Coronary artery (tissue), 2 donors: ENCODE measurements around the gene NKX2-3.

Experiments
- DNase-seq: peaks from one replicate; pipeline ENCODE4 v3.0.0-alpha.2; 2017; ENCODE audit warnings: low spot score
- H3K27ac ChIP-seq, 2 donors: fragments of 200-600 bp; sonication (generic); one replicate each; pipeline ENCODE4 v1.5.1; 2016 to 2019
- H3K4me3 ChIP-seq: fragments of 200-600 bp; sonication (generic); 2 replicates; pipeline ENCODE4 v1.5.1; 2016; ENCODE audit warnings: mild to moderate bottlenecking, moderate library complexity
- TF ChIP-seq, protein P1 (sequence below): fragments of 200-600 bp; sonication (generic); IDR thresholded peaks from one replicate; pipeline ENCODE4 v1.5.1; 2019; ENCODE audit warnings: antibody characterized with exemption

The NKX2-3 gene

DNA sequence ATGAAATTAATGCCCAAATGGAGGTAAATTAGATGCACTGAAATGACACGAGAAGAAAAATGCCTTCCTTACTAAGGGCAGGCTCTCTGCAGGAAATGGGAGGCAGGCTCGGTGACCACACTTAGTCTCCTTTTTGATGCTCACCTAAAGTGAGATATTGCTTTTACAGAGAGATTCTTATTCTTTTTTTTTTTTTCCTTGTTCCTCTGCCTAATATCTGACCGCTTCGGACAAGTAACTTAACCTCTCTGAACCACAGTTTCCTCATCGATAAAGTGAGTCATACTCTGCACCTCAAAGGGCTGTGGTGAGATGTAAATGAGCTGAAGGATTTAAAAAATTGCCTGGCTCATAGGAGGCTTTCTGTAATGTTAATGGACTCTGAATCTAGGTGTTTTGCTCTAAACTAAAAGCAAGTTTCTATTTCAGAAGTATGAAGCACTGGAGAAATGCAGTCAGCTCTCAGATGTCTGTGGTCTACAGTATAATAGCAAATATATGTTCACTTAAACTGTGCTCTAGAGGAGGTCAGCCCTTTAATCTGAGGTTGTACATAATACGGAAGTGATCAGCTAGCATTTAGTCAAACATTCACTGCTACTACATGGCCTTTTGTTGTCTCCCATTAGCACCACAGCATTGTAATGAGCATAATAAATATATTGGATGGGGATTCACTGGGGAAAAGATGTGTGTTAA, 23.2 kb downstream of the NKX2-3 start:
- Histone ChIP-seq H3K27ac (no peak overlapping the region), H3K4me3 (no peak overlapping the region)
- TF ChIP-seq, protein P1, sequence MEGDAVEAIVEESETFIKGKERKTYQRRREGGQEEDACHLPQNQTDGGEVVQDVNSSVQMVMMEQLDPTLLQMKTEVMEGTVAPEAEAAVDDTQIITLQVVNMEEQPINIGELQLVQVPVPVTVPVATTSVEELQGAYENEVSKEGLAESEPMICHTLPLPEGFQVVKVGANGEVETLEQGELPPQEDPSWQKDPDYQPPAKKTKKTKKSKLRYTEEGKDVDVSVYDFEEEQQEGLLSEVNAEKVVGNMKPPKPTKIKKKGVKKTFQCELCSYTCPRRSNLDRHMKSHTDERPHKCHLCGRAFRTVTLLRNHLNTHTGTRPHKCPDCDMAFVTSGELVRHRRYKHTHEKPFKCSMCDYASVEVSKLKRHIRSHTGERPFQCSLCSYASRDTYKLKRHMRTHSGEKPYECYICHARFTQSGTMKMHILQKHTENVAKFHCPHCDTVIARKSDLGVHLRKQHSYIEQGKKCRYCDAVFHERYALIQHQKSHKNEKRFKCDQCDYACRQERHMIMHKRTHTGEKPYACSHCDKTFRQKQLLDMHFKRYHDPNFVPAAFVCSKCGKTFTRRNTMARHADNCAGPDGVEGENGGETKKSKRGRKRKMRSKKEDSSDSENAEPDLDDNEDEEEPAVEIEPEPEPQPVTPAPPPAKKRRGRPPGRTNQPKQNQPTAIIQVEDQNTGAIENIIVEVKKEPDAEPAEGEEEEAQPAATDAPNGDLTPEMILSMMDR, result no peak
- DNase-seq, result no peak

DNA sequence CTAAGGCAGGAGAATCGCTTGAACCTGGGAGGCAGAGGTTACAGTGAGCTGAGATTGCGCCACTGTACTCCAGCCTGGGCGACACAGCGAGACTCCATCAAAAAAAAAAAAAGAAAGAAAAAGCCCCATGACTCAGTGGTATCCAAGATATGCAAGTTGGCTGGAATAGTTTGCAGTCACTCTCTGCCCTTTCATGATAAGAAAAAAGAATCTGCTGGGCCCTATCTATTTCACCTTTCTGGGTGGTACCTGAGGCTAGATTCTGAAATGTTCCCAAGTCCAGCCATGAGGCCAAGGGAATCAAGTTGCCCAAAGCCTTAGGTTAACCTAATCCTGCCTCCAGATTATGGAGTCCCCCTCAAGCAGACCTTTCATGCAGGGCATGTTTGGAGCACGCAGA, 24.3 kb downstream of the NKX2-3 start:
- H3K4me3 ChIP-seq, result no peak overlapping the region
- DNase-seq, result no peak
- TF ChIP-seq, protein P1, result no peak
- H3K27ac ChIP-seq, result no peak overlapping the region

DNA sequence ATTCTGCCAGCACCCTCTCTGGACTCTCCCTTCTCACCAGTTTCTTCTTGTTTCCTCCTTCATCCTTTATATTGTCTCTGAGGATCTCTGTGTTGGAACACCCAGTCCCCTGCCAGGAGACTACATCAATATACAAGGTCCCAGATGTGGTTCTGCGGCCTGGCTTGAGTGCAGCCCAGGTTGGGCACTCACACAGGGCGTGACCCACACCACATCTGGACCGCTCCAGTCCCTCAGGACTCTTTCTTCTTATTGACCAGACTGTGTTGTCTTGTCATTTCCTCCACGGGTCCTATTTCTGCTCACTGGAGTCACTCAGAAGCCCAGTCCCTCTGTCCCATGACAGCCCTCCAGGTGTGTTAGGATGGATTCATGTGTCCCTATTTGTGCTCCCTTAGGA, 26.0 kb downstream of the NKX2-3 start:
- H3K27ac ChIP-seq, result no peak overlapping the region
- TF ChIP-seq, protein P1, result no peak
- DNase-seq, result no peak

DNA sequence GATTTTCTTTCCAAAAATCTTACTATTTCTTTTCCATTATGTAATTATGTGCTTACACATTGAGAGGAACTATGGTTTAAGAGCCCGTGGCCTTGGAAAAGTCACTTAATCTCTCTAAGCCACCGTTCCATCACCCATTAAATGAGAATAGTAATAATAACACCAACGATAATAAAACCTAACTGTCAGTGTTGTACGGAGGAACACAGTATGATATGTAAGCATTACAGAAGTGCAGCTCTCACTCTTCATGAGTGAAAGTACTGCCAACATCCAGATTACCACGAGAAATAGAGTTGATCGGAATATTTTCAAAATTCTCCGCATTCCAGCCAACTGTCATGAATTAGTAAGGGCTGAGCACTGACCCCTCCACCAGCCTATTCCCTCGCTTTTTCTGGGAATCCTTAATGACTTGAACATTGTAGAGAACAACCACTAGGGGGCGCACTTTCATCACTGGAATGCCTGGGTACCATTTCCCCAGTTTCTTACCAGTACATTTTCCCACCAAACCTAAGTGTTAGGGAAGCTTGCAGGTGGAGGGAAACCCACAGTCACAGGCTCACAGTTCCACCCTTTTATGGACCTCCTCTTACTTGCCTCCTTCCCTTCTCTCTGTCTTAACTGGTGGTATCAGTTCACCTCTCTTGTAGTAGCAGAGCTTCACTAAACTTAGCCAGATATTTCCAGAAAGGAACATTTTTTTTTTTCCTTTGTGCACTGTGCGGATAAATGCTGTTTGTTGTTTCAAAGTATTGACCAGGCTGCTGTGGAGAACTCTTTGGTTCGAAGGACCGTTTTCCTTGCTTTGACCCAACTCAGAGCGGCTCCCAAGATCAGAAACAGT, 27.8 kb downstream of the NKX2-3 start:
- no peak for DNase-seq
- no peak overlapping the region for H3K27ac ChIP-seq
- TF ChIP-seq, protein P1, result peak; percentile 46
- no peak overlapping the region for H3K4me3 ChIP-seq

More for the DNA sequence above, 26.0 kb downstream of the NKX2-3 start:
- H3K4me3 ChIP-seq, result no peak overlapping the region

DNA sequence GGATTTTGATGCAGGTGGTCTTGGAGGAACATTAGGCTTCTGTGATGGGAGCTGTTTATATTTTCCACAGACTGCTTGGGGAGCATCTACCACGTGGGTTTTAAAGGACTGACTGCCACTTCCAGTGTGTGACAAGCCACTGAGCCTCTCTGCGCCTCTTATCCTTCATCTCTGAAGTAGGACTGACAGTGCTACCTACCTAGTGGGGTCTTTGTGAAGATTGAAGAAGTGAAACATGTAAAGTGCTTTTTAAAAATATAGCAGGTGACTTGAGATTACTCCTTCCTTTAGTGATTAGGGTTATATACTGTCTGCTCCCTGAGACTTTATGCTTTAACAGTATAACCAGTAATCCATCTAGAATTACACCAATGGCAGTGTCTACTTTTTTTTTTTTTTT, 29.9 kb downstream of the NKX2-3 start:
- no peak overlapping the region for H3K27ac ChIP-seq
- TF ChIP-seq, protein P1, result no peak
- no peak for DNase-seq

DNA sequence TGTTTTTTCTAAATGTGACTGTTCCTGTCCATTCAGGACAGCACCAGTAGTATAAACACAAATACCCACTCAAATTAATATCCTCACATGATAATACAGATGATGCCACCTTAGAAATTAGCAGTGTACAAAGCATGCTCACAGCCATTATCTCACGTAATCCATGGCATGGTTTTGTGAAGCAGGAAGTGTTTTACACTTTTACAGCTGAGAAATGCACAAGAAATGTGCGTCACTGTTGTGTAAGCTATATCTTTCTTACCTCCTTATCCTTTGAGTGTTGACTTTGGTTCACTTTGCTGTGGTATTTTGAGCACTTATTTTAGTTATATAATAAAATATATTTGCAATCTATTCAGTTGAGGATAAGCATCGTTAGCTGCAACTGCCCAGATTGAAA, 31.6 kb downstream of the NKX2-3 start:
- TF ChIP-seq, protein P1, result no peak
- H3K27ac ChIP-seq, result no peak overlapping the region
- DNase-seq, result no peak
- no peak overlapping the region for H3K4me3 ChIP-seq

More for the DNA sequence above, 29.9 kb downstream of the NKX2-3 start:
- no peak overlapping the region for H3K4me3 ChIP-seq
